Measurements from ENCODE around the gene GGNBP2.

GGNBP2 gene

DNA sequence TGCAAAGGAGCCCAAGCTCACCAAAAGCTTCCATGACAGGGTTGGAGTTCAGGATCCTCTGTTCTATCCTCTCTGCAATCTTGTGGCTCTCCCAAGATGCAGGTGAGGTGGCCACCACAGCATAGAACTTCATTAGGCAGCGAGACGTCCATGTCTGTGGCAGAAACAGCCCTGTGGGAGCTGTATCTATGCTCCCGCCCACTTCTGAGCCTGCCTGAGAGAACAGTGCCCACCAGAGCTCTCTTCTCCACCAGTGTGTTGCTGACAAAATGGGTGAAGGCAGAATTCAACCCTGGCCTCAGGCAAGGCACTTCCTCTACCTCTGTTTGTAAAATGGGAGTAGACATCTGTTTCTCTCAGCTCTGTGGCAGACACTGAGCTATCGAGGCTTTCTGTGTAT is 28.9 kb upstream of the GGNBP2 start:
- no peak for DNase-seq

DNA sequence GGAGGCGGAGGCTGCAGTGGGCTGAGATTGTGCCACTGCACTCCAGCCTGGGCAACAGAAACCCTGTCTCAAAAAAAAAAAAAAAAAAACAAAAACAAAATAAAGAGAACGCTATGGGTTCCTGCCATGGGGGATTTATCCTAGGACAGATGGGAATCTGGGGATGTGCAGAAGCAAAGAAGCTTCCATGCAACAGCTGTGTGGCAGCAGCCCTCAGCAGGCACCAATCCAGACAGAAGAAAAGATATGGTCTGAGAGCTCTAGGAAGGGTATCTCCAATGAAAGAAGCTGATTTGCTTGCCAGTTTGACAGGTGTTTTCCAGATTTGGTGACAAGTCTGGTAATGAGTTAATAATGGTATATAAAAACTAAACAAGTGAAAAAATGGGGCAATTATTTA is 21.6 kb upstream of the GGNBP2 start:
- no peak for DNase-seq

DNA sequence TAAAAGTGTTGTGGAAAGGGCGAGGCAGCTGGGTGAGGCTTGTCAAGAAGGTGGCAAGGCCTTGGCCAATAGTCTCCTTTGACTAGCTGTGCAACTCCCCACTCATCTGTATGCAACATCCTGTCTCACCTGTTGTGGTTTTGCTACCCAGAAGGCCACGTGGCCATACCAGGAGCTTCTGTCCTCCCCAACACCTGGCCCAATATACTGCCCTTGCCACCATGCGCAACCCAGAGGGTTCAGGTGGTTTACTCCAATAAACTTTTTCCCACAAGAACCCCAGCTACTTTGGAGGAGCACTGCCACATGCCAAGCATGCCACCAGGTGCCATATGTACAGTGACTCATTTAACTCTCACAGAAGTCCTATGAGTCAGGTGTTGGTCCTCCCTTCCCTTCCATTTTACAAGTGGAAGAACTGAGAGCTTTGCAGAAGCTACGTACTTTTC is 20.3 kb upstream of the GGNBP2 start:
- no peak for DNase-seq

DNA sequence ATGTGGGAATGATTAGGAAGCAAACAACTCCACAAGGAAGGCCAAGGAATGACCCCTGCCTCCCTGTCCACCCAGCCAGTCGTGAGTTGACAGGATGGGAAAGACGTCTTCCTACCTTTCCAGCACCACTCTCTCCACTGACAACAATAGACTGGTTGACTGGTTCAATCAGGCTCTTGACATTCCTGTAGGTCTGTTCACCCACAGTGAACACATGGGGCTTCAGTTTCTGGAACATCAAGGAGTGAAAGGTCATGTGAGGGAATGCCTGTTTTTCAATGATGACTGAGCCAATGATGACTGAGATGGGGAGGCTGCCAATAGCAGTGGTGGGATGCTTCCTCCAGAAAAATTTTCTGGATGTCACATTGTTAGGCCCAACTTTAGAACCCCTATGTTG is 19.6 kb upstream of the GGNBP2 start:
- no peak for DNase-seq

DNA sequence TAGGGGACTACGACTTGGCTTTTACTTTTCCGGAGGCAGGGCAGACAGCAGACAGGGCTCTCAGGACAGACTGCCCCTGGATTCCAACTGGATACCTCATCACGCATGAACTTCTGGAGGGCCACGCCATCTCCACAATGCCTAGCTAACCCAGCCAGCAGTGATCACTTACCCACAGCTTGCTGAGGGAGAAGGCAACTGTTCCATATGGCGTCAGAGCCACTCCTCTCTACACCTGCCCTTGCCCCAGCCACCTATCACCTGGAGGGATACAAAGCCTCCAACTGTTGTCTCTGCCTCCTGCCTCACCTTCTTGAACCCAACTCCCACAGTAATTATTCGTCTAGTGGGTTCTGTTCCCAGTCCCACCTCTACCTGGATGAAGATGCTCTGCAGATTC is 18.8 kb upstream of the GGNBP2 start:
- no peak for DNase-seq

DNA sequence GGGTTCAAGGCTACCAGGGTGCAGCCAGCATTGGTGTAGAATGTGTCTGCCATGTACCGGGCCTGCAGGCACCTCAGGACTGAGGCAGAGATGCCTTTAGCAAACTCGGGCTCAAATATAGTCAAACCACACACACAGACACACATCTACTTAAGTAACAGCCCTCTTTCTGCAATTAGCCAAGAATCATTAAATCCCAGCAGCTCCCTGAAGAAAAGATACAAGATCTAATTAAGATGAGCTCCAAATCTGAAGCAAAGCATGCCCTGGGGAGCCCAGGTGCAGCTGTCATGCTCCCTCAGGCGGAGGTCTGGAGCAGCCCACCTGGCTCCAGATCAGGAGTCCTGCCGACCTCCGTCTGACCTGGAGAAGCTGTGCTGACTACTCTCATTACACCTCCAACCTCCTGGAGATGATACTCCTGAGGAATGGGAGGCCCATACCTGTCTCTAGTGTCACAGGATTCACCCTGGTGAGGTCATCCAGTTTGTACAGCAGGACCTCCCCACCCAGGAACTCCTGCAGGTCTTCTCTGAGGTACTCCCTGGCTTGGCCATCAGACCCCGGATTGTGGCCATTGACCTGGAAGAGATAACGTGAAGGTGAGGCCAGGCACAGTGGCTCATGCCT is 17.0 kb upstream of the GGNBP2 start:
- DNase-seq, result no peak

DNA sequence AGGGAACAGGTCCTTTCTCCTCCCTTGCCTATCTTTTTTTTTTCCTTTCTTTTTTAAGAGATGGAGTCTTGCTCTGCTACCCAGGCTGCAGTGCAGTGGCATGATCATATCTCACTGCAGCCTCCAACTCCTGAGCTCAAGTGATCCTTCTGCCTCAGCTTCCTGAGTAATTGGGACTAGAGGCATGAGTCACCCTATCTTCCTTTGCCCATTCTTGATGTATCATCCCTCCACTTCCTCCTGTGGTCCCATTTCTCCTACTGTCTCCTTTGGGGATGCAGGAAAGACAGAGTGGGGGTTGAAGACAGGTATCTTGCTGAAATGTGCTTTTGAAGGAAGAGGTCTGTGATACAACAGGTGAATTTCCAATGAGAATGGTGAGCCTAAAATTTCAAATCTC is 15.6 kb upstream of the GGNBP2 start:
- no peak for DNase-seq

DNA sequence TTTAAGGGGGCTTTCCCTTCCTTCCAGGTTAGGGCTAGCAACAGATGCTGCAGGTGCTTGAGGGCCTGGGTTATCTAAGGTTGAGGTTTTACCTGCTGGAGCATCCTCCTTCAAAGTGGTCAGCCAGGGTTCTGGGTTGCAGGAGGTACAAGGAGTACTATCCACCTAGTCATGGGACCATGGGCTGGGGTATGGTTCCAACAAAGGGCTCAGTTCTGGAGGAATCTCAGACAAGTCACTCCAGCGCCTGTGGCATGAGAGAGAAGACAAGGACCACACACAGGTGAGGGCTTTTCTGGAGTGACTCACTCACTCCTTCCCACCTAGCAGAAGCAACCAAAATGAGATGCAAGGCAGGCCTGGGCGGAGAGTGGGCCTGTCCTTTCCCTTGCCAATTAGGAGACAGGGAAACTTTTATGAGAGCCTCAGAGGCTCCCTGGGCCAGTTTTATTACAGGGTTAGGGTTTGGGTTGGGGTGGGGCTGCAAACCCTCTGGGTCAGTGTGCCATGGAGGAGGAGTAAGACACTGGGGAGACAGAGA is 12.2 kb upstream of the GGNBP2 start:
- no peak for DNase-seq

DNA sequence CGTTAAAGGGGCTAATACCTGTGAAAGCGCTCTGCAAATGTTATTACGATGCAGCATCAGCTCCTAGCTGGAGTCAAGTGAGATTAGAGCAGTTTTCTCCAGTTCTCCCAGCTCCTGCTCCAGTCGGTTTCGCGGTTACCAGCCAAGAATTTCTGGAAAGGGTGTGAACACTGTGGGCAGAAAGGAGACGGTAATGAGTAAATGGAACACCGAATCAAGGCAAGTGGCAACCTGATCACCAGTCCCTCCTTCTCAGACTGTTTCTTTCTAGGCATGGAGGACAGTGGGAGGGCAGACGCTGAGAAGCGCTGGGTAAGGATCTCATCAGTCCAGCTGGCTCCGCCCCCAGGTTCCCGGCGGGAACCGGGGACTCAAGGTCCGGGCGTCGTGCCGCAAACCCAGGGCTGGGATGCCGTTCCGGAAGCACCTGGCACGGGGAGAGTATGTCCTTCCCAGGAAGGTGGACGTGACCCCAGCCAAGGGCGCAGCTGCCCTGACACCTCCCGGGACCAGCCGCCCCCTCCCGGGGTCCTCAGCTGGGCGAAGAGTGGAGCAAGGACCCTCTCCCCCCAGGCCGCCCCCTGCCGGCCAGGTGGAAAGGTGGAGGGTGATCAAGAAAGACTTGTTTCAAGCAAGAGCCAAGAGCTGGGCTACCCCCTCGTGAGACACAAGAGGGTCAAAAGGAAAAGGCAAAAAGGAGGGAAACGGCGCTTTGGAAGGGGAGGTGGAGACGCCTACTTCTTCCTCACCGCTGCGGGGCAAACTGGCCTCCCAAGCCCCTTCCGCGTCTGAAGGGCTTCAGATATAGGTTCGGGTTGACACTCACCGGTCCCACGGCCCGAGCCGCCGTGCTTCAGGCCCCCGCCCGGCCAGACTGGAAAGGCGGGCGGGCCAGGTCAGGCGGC is 10.5 kb upstream of the GGNBP2 start:
- no peak for DNase-seq

DNA sequence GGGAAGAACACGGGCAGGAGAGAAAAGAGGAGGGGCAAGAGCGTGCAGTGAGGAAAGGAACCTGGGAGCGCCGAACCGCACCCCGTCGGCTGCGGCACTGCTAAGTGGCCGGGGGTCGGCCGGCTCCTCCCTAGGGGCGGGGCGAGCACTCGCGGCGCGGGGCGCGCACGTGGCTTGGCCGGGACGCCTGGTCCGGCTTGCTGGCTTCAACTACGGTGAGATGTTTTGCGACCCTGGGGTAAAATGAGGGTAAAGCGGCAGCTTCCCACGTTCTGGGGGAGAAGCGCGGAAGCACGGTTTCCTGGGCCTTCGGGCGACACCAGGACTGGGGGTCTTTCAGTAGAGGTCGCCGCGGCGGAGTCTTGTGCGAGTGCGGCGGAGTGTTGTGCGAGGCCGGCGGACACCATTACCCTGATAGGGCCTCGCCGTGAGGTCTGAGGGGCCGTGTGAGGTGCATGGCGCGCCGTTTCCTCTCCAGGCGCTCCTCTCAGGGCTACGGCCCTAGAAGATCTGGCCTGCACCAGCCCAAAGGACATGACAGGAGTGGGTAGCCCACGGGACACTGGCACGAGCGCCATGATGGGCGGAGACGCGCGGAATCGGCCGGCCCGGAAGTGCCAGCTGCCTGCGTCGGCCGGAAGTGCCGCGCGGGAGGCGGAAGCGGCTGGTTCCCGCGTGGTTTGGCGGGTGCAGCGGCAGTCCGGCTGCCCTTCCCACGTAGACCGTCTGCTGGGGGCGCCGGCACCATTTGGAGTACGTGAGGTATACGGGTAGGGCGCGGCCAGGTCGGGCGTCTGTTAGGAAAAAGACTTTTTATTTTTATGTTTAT is 9.7 kb upstream of the GGNBP2 start, which contains the start of the genes MYO19 and PIGW:
Gene MYO19, minus strand, starts transcription at position 29 of the 829 bp plus-strand sequence. CDS start 2,330 bp downstream, outside the sequence.
Gene PIGW, plus strand, starts transcription at position 148 of the 829 bp plus-strand sequence. CDS start 2,115 bp downstream, outside the sequence.
- DNase-seq, result peak; percentile 66

DNA sequence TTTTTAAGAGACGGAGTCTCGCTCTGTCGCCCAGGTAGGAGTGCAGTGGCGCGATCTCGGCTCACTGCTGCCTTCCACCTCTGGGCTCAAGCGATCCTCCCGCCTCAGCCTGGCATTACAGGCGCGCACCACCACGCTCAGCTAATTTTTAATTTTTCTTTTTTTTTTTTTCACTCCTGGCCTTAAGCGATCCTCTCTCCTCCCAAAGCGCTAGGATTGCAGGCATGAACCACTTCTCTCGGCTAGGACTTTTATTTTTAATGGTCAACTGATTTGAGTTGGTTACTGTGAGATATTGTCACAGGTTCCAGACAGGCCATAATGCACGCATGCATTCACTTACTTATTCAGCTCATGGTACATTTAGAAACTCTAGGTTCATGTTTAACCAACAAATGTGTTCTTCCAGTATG is 9.0 kb upstream of the GGNBP2 start:
- DNase-seq, result no peak

DNA sequence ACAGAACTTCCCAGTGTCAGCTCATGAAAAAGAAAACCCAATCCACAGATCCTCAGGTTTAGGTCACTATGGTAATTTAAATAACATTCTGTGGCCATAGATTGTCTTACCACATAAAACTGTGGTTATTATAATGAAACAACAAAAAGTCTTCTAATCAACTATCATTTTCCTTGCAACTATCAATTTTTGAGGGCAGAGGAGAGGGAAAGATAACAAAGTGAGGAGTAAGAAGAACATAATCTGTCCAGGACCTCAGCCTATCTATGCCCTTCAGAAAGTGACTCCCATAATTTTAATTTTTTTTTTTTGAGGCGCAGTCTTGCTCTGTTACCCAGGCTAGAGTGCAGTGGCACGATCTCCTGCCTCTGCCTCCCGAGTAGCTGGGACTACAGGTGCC is 4.0 kb upstream of the GGNBP2 start:
- DNase-seq, result no peak

DNA sequence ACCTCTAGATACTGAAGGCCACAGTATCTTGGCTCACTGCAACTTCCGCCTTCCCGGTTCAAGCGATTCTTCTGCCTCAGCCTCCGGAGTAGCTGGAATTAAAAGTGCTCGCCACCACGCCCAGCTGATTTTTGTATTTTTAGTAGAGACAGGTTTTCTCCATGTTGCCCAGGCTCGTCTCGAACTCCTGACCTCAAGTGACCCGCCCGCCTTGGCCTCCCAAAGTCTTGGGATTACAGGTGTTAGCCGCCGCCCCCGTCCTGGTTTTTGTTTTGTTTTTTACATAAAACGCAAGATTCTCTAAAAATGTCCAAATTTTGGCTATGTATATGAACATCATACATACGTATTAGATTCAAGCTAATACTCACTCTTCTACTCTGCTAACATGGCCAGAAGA is 2.0 kb upstream of the GGNBP2 start:
- DNase-seq, result no peak

DNA sequence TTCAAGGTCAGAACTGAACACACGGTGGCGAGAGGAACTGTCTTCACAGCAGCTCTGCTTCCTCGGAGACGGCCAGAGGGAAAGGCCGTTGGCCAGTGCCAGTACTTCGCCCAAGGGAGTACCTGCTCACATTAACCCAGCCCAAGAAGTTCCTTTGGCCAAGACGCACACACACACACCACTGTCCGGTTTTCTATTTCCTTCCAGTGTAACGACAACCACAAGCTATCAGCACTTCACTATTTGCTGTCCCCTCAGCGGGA is 744 bp upstream of the GGNBP2 start:
- no peak for DNase-seq

DNA sequence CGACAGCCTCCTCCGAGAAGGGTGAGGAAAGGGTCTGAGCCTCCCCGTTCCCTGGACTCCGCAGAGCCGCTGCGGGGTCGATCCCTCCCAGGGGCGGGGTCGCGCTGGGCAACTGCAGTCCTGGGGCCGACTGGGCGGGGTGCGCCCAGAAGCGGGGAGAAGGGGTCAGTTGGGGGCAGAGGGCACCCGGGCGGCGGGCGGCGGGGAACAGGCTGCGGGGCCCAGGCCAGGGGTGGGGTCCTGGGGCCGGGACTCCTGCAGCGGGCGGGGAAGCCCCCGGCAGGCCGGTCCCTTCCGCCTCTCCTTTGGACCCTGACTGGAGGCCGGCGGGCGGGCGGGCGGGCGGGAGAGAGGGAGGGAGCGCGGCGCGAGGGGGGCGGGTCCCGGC is 352 bp downstream of the GGNBP2 start:
- DNase-seq, result no peak

DNA sequence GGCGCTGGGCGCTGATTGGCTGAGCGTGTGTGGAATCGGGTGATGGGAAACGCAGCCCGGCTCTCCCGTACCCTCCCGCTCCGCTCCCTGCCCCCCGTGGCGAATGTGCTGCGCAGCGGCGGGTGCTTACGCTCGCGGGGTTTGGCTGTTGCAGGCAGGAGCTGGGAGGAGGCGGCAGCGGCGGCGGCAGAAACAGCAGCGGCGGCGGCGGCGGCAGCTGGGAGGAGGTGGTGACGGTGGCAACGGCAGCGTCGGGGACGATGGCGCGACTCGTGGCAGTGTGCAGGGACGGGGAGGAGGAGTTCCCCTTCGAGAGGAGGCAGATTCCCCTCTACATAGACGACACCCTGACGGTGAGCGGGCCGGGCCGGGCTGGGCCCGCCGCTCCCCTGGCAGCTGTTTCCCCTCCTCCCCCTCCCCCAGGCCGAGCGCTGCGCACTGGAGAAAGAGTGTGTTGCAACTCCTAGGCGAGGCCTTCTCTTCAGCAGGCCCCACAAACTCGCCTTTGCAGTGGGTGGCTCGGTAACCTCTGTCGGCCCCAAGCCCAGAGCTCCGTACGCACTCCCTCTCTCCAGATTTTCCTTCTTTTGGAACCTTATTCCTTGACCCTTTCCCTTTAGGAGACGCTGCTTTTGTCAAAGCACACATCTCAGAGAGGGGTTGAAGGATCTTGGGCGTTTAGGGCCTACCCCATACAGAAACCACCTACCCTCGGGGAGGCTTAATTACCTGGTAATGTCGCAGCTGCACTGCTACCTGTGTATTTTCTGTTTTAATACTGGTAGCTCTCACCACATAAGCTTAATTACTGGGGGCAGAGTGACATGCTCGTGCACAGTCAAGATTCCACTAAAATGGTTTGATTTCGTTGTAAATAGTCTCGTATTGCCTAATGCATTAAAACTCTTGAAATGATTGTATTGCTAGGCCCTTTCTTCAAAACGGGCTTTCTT is 1.0 kb downstream of the GGNBP2 start:
- peak; percentile 94 for DNase-seq

DNA sequence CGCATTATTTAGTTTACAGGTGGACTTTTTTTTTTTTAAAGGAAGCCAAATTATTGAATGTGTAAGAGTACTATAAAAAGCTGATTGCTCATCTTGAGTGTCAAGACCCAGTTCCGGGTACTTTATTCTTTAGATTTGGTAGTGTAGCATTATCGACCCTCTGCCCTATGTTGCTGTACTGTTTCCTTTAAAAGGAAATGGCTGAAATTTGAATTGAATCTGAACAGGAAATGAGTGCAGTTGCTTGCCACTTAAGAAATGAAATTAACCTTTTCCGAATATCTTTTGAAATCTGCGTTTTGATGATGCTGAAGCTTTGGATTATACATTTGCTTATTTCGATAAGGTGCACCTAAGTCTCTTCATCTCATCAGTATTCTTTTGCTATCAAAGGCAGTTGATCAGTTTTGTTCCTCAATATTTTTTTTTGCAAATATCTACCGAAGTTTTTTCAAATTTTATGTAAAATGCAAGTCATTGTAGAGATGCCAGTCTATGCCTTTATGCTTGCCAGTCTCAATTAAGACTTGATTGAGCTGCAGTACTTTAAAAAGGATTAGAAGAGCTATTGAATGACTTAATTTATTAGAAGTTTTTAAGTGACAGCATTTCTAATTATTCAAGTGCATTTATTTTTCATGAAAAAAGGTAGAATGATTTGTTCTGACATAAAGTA is 1.8 kb downstream of the GGNBP2 start:
- no peak for DNase-seq

DNA sequence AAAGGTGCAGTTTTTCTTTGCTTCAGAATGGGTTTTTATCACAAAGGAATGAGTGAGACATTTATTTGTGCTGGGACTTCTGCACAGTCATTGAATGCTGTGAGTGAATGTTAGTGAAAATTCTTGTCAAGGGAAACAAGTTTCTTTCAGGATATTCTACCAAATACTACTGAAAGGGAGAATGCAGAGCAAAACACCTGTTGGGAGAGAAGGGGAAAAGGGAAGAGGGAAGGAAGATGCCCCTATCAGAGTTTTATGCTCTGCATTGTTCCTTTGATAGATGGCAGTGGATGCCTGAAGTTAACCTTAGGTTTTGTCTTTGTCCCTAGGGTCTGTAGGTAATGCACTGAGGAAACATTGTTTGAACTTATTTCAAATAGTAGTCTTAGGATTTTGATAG is 3.1 kb downstream of the GGNBP2 start:
- DNase-seq, result no peak

DNA sequence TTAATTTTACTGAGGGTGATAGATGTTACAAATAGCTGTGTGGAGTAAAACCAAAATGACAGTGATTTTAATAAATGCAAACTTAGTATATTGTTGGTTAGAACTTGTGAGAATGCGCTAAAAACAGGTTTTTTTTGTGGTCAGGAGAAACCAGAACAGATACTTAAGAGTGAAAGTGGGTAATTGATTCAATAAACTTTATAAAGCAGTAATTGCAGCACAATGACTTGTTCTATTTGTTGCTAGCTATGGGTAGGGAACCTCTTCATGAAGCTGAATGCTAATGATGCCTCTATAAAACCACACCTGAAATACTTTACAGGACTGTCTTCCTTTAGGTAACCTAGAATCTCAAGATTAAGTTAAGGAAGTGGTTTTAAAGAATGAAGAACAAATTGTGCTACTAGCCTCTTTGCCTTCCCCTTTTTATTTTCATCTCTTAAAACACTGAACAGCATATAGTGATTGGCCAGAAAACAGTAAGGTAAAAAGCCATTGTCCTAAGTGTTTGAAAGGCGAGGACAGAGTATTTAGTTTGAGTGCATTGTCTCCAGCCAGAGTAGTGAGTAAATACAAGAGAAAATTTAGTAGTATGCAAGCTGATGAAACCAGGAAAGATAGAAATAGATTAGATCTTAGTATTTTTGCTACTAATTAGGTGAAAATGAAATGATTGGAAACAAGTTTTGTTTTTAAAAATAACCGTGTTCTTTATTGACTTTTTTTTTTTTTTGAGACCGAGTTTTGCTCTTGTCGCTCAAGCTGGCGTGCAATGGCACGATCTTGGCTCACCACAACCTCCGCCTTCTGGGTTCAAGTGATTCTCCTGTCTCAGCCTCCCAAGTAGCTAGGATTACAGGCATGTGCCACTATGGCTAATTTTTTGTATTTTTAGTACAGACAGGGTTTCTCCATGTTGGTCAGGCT is 6.0 kb downstream of the GGNBP2 start:
- DNase-seq, result no peak

DNA sequence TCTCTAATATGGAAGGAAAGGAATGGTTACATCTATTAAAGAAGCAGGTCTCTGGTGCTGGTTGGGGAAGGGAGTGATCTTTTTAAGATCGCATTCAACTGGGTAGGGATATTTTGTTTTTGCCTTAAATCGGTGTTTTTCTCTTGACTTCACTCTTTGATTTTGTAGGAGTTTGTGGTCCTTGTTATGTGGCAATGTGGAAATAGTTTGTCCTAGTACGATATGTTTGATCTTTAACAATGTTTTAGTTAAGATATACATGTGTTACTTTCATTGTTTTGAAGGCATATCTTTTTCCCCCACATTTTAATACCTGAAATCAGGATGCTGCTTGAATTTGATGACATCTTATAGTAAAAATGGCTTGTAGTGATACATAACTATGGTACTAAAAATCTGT is 8.7 kb downstream of the GGNBP2 start:
- DNase-seq, result no peak
